GM04503 (cell line): ENCODE data around the gene SRSF10.
"Not testable (repeated sequence)": the region's sequence is repeated elsewhere in the genome, so short reads cannot be mapped to it uniquely, and the experiment has no call there.

Source experiments
- DNase-seq: peaks from one replicate; pipeline ENCODE4 v3.0.0-alpha.2; 2012; ENCODE audit warnings: low read depth

The SRSF10 gene

DNA sequence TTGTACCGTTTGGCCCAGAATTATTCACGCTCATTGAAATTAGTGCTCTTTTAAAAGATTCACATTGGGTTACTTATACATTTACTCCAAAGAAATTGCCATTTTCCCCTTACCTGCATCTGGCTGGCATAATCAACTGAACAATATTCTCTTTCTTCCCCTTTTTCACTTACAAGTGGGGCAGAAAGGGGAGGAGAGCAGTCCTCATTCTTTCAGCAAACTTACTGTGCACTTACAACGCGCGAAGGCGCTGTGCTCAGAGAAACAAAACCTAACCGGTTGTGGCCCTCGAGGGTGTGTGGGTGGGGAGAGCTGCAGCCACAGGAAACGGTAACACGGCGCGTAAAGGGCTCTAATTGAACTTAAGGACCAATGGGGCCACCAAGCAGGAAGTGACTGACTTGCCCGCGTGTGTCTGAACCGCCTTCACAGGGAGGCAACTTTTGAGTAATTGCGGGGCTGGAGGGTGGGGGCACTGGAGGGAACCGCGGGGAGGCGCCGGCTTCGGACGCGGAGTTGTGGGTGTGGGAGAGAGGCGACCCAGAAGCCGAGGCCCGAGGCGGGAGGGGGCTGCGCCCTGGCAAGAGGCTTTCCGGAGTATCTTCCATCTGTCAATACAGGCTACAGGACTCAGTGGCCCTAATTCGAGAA, 21.2 kb downstream of the SRSF10 start:
- DNase-seq, result peak; percentile 63

- not testable (repeated sequence) for DNase-seq
Observed at GRCh38 chr1:23958040-23958809, 21.9 kb downstream of the SRSF10 start.

DNA sequence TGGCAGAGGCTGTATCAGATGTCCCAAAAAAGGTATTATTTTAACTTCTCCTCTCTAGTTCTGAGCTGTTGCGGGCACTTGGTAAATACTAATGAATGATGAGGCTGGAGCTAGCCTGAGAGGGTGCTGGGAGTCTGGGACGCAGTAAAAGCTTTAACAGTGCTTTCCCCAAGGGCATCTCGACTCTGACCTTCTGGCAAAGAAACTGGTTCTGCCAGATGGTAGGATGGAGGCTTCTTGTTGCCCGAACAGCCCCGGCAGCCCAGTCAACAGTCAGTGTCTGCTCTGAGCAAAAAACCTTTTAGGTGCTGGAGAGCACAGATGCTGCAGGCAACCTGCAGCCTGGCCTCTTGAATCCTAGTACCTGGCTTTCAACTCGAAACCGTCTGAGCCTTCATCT, 23.0 kb downstream of the SRSF10 start:
- DNase-seq, result no peak

DNA sequence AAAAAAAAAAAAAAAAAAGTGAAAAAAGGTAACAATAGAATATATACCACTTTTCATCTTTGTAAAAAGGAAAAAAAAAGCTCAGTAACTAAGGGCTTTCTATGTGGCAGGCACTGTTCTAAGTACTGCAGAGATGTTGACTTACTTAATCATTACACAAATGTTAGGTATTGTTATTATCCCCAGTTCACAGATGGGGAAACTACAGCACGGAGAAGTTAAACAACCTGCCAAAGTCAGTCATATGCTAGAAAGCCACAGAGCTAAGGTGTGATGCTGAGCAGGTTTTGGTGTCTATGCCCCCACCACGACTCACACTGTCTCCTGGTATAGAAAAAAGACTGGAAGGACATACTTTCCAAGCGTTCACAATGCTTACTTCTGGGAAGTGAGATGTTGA, 27.1 kb downstream of the SRSF10 start:
- no peak for DNase-seq

GRCh38 chr1:23947366-23947765, 32.8 kb downstream of the SRSF10 start:
- DNase-seq, result no peak

DNA sequence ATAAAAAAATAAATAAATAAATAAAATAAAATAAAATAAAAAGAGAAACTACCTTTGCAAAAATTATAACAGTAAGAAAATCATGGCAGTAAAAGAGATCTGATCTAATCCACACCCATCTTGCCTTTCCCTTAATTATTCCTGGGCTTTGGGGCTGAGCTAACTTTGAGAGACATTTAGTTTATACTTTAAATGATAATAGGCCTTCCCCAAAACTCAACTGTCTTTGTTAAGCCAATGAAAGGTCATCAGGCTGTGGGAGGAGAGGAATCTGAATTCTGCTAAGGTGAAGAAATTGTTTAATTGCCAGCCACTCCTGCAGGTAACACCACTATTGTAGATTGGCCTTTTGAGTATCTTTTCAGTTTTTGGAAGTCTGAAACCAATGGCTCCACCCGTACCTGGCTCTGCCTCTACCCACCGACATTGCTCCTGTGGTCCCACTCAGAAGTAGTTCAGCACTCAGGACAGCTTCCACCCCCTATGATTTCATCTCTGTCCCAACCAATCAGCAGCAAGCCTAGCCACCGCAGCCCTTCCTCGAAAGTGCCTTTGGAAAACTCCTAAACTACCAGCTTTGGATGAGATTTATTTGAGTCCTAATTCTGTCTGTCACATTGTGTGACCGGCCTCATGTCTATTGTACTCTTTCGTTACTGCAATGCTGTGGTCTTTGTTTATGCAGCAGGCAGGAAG, 43.5 kb downstream of the SRSF10 start:
- no peak for DNase-seq

DNA sequence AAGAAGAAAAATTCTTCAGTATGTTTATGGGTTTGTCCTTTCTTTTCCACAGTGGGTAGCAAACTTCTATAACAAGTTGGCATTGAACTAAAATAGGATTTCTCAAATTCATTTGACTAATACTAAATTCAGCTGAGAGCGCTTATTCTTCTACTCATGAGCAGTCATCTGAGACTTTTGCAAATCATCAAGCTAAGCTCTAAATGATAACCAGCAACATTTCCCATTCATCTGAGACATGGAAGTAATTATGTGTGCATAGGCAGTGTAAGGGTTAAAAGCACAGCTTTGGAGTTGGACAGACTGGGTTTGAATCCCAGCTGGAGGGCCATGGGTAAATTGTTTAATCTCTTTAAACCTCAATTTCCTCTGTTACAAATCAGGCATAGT, 48.6 kb downstream of the SRSF10 start:
- DNase-seq, result no peak

GRCh38 chr1:23930861-23931490, 49.2 kb downstream of the SRSF10 start:
- DNase-seq, result peak; percentile 43

GRCh38 chr1:23930270-23930669, 49.9 kb downstream of the SRSF10 start:
- no peak for DNase-seq

GRCh38 chr1:23928789-23929188, 51.3 kb downstream of the SRSF10 start:
- DNase-seq, result no peak

- no peak for DNase-seq
Observed at GRCh38 chr1:23927097-23927496, 53.0 kb downstream of the SRSF10 start.

DNA sequence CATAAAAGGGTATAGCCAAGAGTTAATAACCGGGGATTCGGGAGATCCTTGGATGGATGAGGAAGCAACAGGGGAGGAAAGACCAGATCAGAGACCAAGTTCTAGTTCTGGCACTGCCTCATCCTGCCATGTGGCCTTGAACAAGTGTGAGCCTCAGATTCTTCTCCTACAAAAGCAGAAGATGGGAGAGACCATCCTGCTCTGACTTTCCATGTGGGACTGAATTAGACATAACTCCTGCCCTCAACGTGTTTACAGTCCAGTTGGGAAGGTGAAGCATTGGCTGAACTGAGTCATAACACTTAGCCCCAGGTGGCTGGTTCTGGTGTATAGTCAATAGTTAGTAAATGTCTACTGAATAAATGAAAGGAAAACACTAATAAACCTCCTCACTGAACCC, 54.8 kb downstream of the SRSF10 start:
- DNase-seq, result no peak

- DNase-seq, result no peak
Observed at GRCh38 chr1:23924601-23925000, 55.5 kb downstream of the SRSF10 start.

DNA sequence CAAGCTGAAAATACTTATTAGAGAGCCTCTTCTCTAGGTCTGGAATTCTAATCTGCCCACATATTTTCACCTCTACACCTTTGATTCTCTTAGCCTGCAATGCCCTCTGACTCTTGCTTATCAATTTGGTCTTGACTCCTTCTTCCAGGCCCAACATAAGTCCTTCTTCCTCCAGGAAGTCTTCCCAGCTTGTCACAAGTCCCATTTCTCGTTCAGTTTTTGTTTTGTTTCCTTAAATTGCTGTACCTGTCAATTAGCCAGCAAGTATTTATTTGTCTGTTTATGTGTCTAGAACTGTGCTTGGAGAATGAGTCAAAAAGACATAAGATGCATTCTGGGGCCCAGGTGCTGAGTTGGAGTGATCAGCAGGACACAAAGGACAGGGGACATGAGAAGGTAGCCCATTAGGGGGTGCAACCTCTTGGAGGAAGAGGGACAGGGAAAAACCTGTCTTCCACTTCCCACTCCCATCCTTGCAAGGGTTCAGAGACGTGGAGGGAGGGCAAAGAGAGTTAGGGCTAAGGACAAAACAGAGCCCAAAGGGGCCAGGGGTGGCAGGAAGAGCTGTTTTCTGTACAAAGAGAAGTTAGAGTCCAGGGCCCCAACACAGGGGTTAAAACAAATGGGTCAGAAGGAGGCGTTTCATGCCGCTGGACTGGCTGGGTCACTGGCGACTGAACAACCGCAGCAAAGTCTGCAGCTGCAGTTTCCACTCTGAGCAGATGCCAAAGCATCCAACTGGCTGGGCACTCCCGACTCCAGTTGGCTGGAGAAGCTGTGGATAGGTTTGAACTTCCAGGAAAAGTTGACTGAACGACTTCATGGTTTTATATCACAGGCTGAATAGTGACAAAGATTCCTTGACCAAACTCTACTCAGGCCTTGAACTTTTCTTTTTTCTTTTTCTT, 56.3 kb downstream of the SRSF10 start:
- no peak for DNase-seq

GRCh38 chr1:23922321-23922943, 57.7 kb downstream of the SRSF10 start:
- DNase-seq, result no peak

- no peak for DNase-seq
Observed at GRCh38 chr1:23916209-23917131, 63.7 kb downstream of the SRSF10 start.

DNA sequence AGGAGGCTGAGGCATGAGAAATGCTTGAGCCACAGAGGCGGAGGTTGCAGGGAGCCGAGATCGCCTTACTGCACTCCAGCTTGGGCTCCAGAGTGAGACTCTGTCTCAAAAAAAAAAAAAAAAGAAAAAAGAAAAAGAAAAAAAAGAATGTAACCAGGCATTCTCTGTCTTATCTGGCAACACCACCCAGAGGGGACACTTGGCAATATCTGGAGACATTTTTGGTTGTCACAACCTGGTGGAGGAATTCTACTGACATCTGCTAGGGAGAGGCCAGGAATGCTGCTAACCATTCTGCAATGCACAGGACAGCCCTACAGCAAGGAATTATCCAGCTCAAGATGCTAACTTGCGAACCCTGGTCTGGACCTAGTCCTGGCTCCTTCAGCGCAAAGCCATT, 64.7 kb downstream of the SRSF10 start:
- no peak for DNase-seq

GRCh38 chr1:23914921-23915320, 65.2 kb downstream of the SRSF10 start:
- no peak for DNase-seq
